Measurements from ENCODE around the gene ETV3. TPM values are rescaled to one million over a fixed set of nuclear protein-coding genes. Genes with fewer than 3 reads are reported as not detected.

The ETV3 gene
- total and polyA plus RNA-seq, 4 donors, result 12.0 to 15.5 (median 13.2) TPM

- H3K4me1 ChIP-seq (ENCODE audit: control insufficient read depth, insufficient read depth, low read length), result no peaks in the 10 kb centered on the region
- no peaks in the 10 kb centered on the region for H3K9me3 ChIP-seq (ENCODE audit: control insufficient read depth, insufficient read depth, low read length)
- peaks cover 6% of the 10 kb centered on the region for H3K27me3 ChIP-seq (ENCODE audit: control insufficient read depth, insufficient read depth, low read length)
- no peak for DNase-seq (ENCODE audit: low read depth in 4 of 6, low spot score in 6 of 6)
- H3K4me3 ChIP-seq (ENCODE audit: low read depth, low read length), result no peak overlapping the region
- no peak overlapping the region for H3K27ac ChIP-seq (ENCODE audit: low read depth, low read length)
- peaks cover 6% of the 10 kb centered on the region for H3K36me3 ChIP-seq (ENCODE audit: control insufficient read depth, insufficient read depth, low read length)
Observed at GRCh38 chr1:157116737-157117103, 21.5 kb downstream of the ETV3 start.

DNA sequence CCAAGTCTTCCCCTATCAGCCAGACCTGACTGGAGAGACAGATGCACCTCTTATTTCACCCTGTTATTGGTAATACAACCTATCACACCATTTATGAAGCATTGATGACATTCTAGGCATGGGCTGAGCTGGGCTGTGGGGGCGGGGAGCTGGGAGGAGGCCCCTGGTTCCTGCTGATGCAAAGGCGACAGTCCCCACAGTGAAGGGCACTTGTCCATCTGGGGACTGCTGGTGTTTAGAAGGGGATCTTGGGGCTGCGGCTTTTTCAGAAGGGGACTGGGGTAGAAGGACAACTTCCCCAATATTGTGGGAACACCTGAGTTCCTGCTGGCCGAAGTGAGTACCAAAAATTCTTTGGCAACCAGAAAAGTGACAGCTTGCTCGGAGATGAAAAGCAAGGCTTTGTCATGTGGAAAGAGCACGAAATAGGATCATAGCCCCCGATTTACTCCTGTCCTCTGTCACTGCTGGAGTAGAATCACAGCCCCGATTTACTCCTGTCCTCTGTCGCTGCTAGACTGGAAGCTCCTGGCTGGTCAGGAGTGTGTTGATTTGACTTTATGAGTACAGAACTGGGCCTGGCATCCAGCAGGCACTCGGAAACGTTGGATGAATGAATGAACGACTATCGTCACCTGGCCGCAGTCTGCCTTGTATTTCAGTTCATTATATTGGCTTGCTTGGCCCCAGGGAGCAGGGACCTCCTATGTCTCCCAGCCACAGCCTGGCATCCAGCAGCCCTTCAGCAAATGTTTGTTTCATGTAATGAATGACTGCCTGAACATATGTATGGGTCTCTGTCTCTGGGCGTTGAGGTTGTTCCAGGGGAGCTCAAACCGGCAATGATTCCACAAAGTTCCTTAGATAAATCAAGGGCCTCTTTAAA, 22.1 kb downstream of the ETV3 start:
- Histone ChIP-seq H3K27ac (ENCODE audit: low read depth, low read length) (no peak overlapping the region), H3K4me3 (ENCODE audit: low read depth, low read length) (no peak overlapping the region), H3K9me3 (ENCODE audit: control insufficient read depth, insufficient read depth, low read length) (no peaks in the 10 kb centered on the region), H3K27me3 (ENCODE audit: control insufficient read depth, insufficient read depth, low read length) (peaks cover 7% of the 10 kb centered on the region), H3K36me3 (ENCODE audit: control insufficient read depth, insufficient read depth, low read length) (peaks cover 6% of the 10 kb centered on the region), H3K4me1 (ENCODE audit: control insufficient read depth, insufficient read depth, low read length) (peaks cover 4% of the 10 kb centered on the region)
- DNase-seq (ENCODE audit: low read depth in 4 of 6, low spot score in 6 of 6), result no peak
- WGBS (ENCODE audit: insufficient coverage), result 59% methylated on average over 15 of the region's 16 CpGs

- DNase-seq (ENCODE audit: low read depth in 4 of 6, low spot score in 6 of 6), result no peak
- peaks cover 6% of the 10 kb centered on the region for H3K36me3 ChIP-seq (ENCODE audit: control insufficient read depth, insufficient read depth, low read length)
- H3K27ac ChIP-seq (ENCODE audit: low read depth, low read length), result no peak overlapping the region
- no peak overlapping the region for H3K4me3 ChIP-seq (ENCODE audit: low read depth, low read length)
- H3K27me3 ChIP-seq (ENCODE audit: control insufficient read depth, insufficient read depth, low read length), result peaks cover 9% of the 10 kb centered on the region
- WGBS (ENCODE audit: insufficient coverage), result 40% methylated on average over 3 of the region's 3 CpGs
- peaks cover 8% of the 10 kb centered on the region for H3K4me1 ChIP-seq (ENCODE audit: control insufficient read depth, insufficient read depth, low read length)
- H3K9me3 ChIP-seq (ENCODE audit: control insufficient read depth, insufficient read depth, low read length), result no peaks in the 10 kb centered on the region
Observed at GRCh38 chr1:157115429-157115838, 22.8 kb downstream of the ETV3 start.

DNA sequence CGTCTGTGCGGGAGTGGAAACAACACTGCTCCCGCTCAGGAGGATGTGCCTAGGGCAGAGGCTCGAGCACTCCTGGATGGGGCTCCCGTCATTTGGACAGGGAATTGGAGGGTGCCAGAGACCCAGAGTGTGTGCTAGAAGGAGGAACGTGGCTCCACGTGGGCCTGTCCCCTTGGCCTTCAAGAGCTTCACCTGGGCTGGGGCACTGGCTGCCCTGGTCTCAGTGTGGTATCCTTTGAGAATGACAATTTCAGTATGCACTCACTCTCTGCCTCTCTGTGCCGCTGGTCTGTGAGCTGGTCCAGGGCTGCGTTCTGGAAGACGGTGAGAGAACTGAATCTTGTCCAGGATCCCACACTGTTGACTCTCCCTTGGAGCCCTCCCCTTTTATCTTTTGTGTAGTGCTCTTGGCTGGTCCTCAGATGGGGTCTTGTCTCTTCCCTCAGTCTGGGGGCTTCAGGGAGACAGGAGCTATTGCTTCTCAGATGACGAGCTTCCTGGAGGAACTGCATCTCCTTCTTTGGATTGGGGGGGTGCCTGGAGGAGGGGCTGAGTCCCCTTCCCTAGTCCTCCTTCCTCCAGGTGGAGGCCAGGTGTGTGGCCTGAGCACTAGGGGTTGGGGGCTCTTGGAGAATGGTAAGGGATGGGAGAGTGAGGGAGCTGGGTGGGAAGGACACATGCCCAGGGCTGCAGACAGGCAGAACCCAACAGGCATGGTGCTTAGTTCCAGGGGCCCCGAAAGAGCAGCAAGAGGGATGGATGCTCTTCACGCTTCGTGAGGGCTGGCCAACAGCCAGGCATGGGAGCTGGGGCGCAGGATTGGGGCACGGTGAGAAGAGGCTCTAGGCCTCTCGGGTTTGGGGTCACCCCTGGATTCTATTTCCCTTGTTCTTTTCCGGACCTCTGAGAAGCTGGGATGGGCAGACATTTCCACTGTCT, 23.7 kb downstream of the ETV3 start:
- H3K4me1 ChIP-seq (ENCODE audit: control insufficient read depth, insufficient read depth, low read length), result peaks cover 8% of the 10 kb centered on the region
- 83% methylated on average over 15 of the region's 18 CpGs for WGBS (ENCODE audit: insufficient coverage)
- H3K27me3 ChIP-seq (ENCODE audit: control insufficient read depth, insufficient read depth, low read length), result peaks cover 9% of the 10 kb centered on the region
- H3K36me3 ChIP-seq (ENCODE audit: control insufficient read depth, insufficient read depth, low read length), result peaks cover 6% of the 10 kb centered on the region
- H3K9me3 ChIP-seq (ENCODE audit: control insufficient read depth, insufficient read depth, low read length), result no peaks in the 10 kb centered on the region
- H3K27ac ChIP-seq (ENCODE audit: low read depth, low read length), result no peak overlapping the region
- no peak for DNase-seq (ENCODE audit: low read depth in 4 of 6, low spot score in 6 of 6)
- H3K4me3 ChIP-seq (ENCODE audit: low read depth, low read length), result no peak overlapping the region

DNA sequence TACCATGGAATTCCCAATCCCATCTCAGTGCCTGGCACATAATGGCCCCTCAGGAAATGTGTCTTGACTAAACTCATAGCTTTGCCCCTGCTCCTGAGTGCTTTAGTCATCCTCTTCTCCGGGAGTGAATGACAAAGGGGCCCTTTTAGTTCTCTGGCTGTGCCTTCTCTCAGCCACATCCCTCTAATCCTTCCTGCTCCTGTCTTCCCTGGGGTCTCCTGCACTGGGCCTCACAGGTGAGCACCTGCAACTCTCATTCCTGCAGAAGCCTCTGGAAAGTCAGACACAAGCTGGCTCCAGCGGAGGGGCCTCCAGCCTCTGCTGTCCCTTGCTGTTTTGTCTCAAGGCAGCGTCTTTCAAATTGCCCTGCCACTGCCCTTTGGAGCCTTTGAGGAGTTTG, 24.6 kb downstream of the ETV3 start:
- Histone ChIP-seq H3K27me3 (ENCODE audit: control insufficient read depth, insufficient read depth, low read length) (peaks cover 13% of the 10 kb centered on the region), H3K9me3 (ENCODE audit: control insufficient read depth, insufficient read depth, low read length) (no peaks in the 10 kb centered on the region), H3K27ac (ENCODE audit: low read depth, low read length) (no peak overlapping the region), H3K36me3 (ENCODE audit: control insufficient read depth, insufficient read depth, low read length) (peaks cover under 1% of the 10 kb centered on the region), H3K4me1 (ENCODE audit: control insufficient read depth, insufficient read depth, low read length) (peaks cover 8% of the 10 kb centered on the region), H3K4me3 (ENCODE audit: low read depth, low read length) (no peak overlapping the region)
- 62% methylated on average over 2 of the region's 3 CpGs for WGBS (ENCODE audit: insufficient coverage)
- DNase-seq (ENCODE audit: low read depth in 4 of 6, low spot score in 6 of 6), result no peak

- no peaks in the 10 kb centered on the region for H3K36me3 ChIP-seq (ENCODE audit: control insufficient read depth, insufficient read depth, low read length)
- DNase-seq (ENCODE audit: low read depth in 4 of 6, low spot score in 6 of 6), result no peak
- H3K27me3 ChIP-seq (ENCODE audit: control insufficient read depth, insufficient read depth, low read length), result peaks cover 14% of the 10 kb centered on the region
- no peak overlapping the region for H3K4me3 ChIP-seq (ENCODE audit: low read depth, low read length)
- H3K27ac ChIP-seq (ENCODE audit: low read depth, low read length), result no peak overlapping the region
- peaks cover 8% of the 10 kb centered on the region for H3K4me1 ChIP-seq (ENCODE audit: control insufficient read depth, insufficient read depth, low read length)
- 73% methylated on average over 4 of the region's 7 CpGs for WGBS (ENCODE audit: insufficient coverage)
- H3K9me3 ChIP-seq (ENCODE audit: control insufficient read depth, insufficient read depth, low read length), result no peaks in the 10 kb centered on the region
Observed at GRCh38 chr1:157113106-157113505, 25.1 kb downstream of the ETV3 start.

GRCh38 chr1:157112186-157112867, 25.9 kb downstream of the ETV3 start:
- Histone ChIP-seq H3K4me1 (ENCODE audit: control insufficient read depth, insufficient read depth, low read length) (peaks cover 12% of the 10 kb centered on the region), H3K36me3 (ENCODE audit: control insufficient read depth, insufficient read depth, low read length) (no peaks in the 10 kb centered on the region), H3K9me3 (ENCODE audit: control insufficient read depth, insufficient read depth, low read length) (no peaks in the 10 kb centered on the region), H3K4me3 (ENCODE audit: low read depth, low read length) (no peak overlapping the region), H3K27me3 (ENCODE audit: control insufficient read depth, insufficient read depth, low read length) (peaks cover 21% of the 10 kb centered on the region), H3K27ac (ENCODE audit: low read depth, low read length) (no peak overlapping the region)
- no peak for DNase-seq (ENCODE audit: low read depth in 4 of 6, low spot score in 6 of 6)
- 67% methylated on average over 8 of the region's 8 CpGs for WGBS (ENCODE audit: insufficient coverage)

DNA sequence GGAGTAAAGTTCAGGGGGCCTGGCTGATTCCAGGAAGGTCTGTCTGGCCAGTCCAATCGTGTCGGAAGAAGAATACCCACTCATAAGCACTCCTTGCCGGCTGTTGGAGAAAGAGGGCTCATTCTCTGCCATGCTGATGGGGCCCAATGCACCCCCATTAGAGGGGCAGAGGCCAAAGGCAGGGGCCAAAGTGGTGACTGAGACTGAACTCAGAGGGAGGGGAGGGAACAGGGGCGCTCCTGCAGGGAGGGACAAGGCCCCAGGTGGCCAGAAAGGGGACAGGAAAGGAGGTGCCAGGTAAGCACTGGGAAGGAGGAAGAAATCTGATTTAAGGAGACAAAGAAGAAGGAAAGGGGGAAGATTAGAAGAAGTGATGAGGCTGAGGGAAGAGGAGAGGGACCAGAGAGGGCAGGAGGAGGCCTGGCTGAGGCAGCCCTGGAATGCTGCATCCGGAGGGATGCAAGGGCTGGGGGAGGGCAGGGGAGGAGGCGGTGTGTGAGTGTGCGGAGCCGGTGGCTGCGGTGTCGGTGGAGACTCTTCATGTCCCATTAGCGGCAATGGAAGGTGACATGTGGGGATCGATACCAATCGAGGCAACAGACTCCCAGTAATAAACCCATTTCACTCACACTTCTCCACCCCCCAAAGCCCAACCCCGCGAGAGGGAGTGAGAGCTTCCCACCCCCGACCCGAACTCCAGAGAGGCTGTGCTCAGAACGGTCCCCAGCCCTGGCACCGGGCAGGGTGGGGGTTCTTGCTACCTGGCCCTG, 26.6 kb downstream of the ETV3 start:
- peaks cover 26% of the 10 kb centered on the region for H3K27me3 ChIP-seq (ENCODE audit: control insufficient read depth, insufficient read depth, low read length)
- H3K36me3 ChIP-seq (ENCODE audit: control insufficient read depth, insufficient read depth, low read length), result no peaks in the 10 kb centered on the region
- H3K4me3 ChIP-seq (ENCODE audit: low read depth, low read length), result no peak overlapping the region

DNA sequence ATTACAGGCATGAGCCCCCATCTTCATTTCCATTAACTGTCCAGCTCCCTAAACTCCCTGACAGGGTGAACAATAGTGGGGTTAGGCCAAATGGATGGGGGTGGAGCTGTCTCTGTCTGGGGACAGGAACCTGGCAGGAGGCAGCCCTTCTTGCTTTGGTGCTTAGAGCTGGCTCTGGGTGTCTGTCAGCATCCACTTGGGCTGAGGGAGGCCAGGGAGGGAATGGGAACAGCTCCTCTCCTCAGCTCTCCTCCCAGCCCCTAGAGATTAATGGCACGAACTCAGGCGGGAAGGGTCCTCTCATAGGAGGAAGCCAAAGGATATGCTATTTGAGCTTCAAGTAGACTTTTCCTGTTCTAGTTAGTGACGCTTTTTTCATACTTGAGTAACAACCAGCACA, 27.5 kb downstream of the ETV3 start:
- Histone ChIP-seq H3K36me3 (ENCODE audit: control insufficient read depth, insufficient read depth, low read length) (no peaks in the 10 kb centered on the region), H3K4me3 (ENCODE audit: low read depth, low read length) (no peak overlapping the region), H3K27me3 (ENCODE audit: control insufficient read depth, insufficient read depth, low read length) (peaks cover 26% of the 10 kb centered on the region), H3K4me1 (ENCODE audit: control insufficient read depth, insufficient read depth, low read length) (peaks cover 12% of the 10 kb centered on the region), H3K27ac (ENCODE audit: low read depth, low read length) (no peak overlapping the region), H3K9me3 (ENCODE audit: control insufficient read depth, insufficient read depth, low read length) (no peaks in the 10 kb centered on the region)
- WGBS (ENCODE audit: insufficient coverage), result no CpG with 5 or more reads among the region's 3 CpGs
- no peak for DNase-seq (ENCODE audit: low read depth in 4 of 6, low spot score in 6 of 6)

More for the DNA sequence above, 26.6 kb downstream of the ETV3 start:
- Histone ChIP-seq H3K27ac (ENCODE audit: low read depth, low read length) (no peak overlapping the region), H3K9me3 (ENCODE audit: control insufficient read depth, insufficient read depth, low read length) (no peaks in the 10 kb centered on the region), H3K4me1 (ENCODE audit: control insufficient read depth, insufficient read depth, low read length) (peaks cover 12% of the 10 kb centered on the region)
- no peak for DNase-seq (ENCODE audit: low read depth in 4 of 6, low spot score in 6 of 6)
- 49% methylated on average over 8 of the region's 19 CpGs for WGBS (ENCODE audit: insufficient coverage)

All from spinal cord (tissue), 10 donors.